ENCODE results near the gene ASPSCR1. TPM values are rescaled to one million over a fixed set of nuclear protein-coding genes. Genes with fewer than 3 reads are reported as not detected.
A peak's percentile ranks its signal among the peaks of the same experiment; 100 is the strongest.

The ASPSCR1 gene
- total RNA-seq, 1 donor from 2014 or later, result 23.2 TPM

GRCh38 chr17:82023447-82024241, 46.2 kb downstream of the ASPSCR1 start:
- peak; percentile 22 to 23 for DNase-seq (ENCODE audit: low read depth in 2 of 2)

GRCh38 chr17:82024859-82025258, 47.4 kb downstream of the ASPSCR1 start:
- DNase-seq (ENCODE audit: low read depth in 2 of 2), result no peak

- no peak for DNase-seq (ENCODE audit: low read depth in 2 of 2)
Observed at GRCh38 chr17:82025401-82026107, 48.1 kb downstream of the ASPSCR1 start.

GRCh38 chr17:82028246-82028645, 50.8 kb downstream of the ASPSCR1 start:
- DNase-seq (ENCODE audit: low read depth in 2 of 2), result no peak

DNA sequence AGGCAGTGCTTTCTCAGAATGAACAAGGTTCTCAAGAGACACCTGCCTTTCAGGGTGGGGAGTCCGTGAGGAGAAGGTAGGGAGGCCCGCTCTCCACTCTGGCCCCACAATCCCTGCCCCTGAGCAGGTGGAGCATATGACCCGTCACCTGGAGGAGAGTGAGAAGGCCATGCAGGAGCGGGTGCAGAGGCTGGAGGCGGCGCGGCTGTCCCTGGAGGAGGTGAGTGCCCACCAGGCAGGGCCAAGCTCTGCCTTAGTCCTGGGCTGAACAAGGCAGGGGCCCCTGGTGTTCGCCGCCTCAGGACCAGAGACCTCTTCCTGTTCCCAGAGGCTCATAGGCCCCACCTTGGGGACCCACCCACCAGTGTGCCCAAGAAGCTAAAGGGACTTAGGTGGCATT, 51.5 kb downstream of the ASPSCR1 start:
- no peak for DNase-seq (ENCODE audit: low read depth in 2 of 2)

GRCh38 chr17:82029391-82029790, 52.0 kb downstream of the ASPSCR1 start:
- no peak for DNase-seq (ENCODE audit: low read depth in 2 of 2)

- no peak for DNase-seq (ENCODE audit: low read depth in 2 of 2)
Observed at GRCh38 chr17:82029990-82030469, 52.6 kb downstream of the ASPSCR1 start.

- peak; percentile 88 to 90 for DNase-seq (ENCODE audit: low read depth in 2 of 2)
Observed at GRCh38 chr17:82030470-82031302, 53.3 kb downstream of the ASPSCR1 start.

DNA sequence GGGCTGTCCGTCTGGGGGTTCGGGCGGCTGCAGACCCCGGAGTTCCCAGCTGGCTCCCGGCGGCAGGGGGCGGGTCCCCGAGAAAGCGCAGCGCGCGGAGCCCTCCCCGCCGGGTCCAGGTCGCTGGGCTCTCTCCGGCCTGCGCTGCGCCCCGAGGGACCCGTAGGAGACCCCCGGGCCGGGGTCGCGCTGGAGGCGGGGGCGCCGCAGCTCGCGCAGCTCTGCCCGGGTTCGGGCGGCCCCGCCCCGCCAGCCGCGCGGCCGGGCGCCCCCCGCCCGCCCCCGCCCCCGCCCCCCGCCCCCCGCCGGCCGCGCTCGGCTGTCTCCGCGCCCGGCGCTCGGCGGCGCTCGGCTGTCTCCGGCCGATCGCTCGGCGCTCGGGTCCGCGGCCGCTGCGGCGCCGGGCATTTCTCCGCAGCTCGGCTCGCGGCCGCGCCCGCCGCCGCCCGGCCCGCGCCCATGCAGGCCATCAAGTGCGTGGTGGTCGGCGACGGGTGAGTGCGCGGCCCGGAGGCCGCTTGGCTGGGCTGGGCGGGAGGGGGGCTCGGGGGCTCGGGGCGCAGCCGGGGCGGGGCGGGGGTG, 54.0 kb downstream of the ASPSCR1 start, which contains the start of gene RAC3:
Gene RAC3, plus strand, starts transcription at position 376 of the 582 bp plus-strand sequence. Its CDS starts 84 bp downstream, at position 460.
- DNase-seq (ENCODE audit: low read depth in 2 of 2), result peak; percentile 33 to 63

DNA sequence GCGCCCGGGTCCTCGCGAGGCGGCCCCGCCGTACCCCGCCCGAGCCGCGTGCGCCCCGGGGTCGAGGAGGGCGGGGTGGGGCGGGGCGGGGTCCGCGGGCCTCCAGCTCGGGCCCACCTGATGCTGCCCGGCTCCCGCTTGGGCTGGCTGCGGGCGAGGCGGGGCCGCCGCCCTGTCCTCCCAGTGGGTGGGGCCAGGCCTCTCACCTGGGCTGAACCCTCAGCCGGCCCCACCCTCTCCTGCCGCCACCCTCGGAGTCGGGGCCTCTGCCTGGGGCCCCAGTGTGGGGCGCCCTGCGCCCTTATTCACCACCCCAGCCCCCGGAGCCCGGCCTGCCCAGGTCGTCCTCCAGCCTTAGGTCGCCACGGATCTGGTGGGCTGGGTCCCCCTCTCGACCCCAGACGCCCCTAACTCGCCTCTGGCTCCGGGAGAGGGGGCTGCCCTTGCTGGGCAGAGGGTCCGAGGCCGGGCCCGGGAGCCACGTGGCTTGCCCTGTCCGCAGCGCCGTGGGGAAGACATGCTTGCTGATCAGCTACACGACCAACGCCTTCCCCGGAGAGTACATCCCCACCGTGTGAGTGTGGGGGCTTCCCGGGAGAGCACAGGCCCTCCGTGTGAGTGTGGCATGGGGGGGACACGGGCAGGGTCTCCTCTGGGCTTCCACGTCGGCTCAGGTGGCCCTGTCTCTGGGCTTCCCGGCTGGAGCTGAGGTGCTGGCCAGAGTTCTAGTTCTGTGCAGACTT, 54.6 kb downstream of the ASPSCR1 start:
- no peak for DNase-seq (ENCODE audit: low read depth in 2 of 2)

DNA sequence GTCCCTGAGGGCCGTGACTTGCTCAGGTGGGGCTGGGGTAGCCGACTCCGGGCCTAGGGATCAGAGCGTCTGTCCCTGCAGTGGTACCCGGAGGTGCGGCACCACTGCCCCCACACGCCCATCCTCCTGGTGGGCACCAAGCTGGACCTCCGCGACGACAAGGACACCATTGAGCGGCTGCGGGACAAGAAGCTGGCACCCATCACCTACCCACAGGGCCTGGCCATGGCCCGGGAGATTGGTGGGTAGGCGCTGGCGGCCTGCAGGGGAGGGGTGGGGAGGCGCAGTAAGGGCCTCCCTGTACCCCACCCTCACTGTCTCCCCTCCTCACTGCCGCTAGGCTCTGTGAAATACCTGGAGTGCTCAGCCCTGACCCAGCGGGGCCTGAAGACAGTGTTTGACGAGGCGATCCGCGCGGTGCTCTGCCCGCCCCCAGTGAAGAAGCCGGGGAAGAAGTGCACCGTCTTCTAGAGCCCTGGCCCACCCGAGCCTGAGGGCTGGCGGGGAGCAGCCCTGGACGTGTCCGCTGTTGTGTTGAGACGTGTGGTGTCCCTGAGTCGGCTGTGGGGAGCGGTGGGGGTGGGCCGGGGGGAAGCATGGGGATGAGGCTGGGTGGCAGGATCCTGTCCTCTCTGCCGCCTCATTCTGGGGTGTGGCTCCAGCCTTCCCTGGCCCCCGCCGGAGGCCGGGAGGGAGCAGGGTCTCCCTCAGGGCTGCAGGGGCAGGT, 56.1 kb downstream of the ASPSCR1 start:
- DNase-seq (ENCODE audit: low read depth in 2 of 2), result no peak

- DNase-seq (ENCODE audit: low read depth in 2 of 2), result no peak
Observed at GRCh38 chr17:82034371-82035011, 57.1 kb downstream of the ASPSCR1 start.

DNA sequence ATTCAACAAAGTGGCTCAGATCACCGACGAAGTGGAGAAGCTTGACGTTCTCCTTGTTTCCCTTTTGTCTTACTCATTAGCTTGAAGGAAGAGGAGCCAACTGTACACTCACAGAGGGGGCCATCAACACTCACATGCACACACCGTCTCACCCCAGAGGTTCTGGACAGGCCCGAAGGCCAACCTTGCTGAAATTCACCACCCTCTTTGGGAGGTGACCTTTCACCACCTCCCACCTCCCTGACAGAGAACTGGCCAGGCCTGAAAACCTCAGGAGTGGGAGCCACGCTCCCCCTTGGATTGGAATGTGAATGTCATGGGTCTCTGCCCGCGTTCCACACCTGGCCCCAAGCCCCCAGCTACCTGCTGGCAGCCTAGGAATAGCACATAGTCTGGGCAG, 58.1 kb downstream of the ASPSCR1 start:
- DNase-seq (ENCODE audit: low read depth in 2 of 2), result peak in 1 of 2 donors; percentile 29

DNA sequence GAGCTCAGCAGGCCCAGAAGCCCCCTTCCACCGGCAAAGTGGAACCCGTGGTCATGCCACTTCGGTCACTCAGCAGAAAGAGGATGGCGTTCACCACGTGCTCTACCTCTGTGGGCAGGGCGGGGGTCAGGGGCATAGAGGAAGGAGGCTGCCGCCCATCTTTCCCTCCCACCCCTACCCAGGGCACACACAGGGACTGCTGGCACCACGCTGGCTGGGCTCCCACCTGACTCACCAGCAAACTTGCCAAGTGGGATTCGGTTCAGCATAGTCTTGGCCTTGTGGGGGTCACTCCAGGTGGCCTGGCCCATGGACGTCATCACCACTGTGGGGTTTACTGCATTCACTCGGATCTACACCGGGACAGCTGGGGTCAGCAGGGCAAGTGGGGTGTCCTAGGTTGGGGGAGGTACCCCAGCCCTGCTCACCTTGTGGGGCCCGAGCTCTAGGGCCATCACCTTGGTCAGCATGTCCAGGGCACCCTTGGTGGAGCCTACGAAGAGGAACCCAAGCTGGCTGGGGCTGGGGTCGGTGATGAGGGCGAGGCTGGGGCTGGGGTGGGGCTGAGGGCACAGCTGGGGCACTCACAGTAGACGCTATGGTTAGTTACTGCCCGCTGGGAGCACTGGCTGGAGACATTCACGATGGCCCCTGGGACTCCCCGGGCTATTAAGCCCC, 58.7 kb downstream of the ASPSCR1 start:
- DNase-seq (ENCODE audit: low read depth in 2 of 2), result peak in 1 of 2 donors; percentile 13

GRCh38 chr17:82036634-82037091, 59.2 kb downstream of the ASPSCR1 start:
- no peak for DNase-seq (ENCODE audit: low read depth in 2 of 2)

- DNase-seq (ENCODE audit: low read depth in 2 of 2), result peak; percentile 97 to 98
Observed at GRCh38 chr17:82037092-82037888, 59.9 kb downstream of the ASPSCR1 start, which contains the start of gene DCXR. Gene DCXR (minus strand): TSS chr17:82037697. CDS start chr17:82037682, 15 bp downstream.

DNA sequence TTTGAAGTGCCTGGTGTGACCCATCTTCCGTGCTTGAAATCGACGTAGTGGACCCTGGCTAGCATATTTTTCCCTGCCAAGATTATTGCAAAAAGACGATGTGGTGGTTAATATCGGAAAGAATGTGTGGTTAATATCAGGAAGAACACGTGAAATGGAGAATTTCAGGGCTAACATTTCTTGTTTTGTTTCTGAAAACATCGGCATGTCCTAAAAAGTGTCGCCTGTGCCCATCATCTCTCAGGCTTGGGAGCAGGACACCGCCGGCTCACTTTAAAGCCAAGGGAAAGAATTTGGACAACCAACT, 60.4 kb downstream of the ASPSCR1 start:
- DNase-seq (ENCODE audit: low read depth in 2 of 2), result no peak

Data from lung microvascular endothelial cell (primary cell).